HepG2 (cell line): Measurements from ENCODE around the gene ZNF804A. TPM values are rescaled to one million over a fixed set of nuclear protein-coding genes. Genes with fewer than 3 reads are reported as not detected.

Experiments used
- ATAC-seq: fragments of 200-7000 bp; cut with Tn5 transposase; 3 replicates; pipeline ENCODE4 v1.9.1; 2020; ENCODE audit warnings: mild to moderate bottlenecking, moderate library complexity
- BruUV-seq: library from RNA; stranded (reverse); fragments of 400-500 nt; replicated peaks from 2 replicates; lab custom pipeline; 2021; lab: Mats Ljungman, UMichigan
- CTCF ChIA-PET: fragments of 300-600 bp; formaldehyde crosslinking; extraction: SDS; loops from one replicate; lab custom pipeline; 2021; ENCODE audit warnings: low total read pairs, inconsistent platforms, low intra/inter-chr PET ratio; lab: Yijun Ruan, JAX
- POLR2A ChIA-PET: fragments of 350-600 bp; sonication (Branson Sonifier 250); formaldehyde crosslinking; loops from one replicate; lab custom pipeline; 2020; ENCODE audit warnings: antibody characterized with exemption, inconsistent platforms; lab: Yijun Ruan, JAX
- DNase-seq: peaks from one replicate; pipeline ENCODE4 v3.0.0-alpha.2; 2015; ENCODE audit warnings: low spot score
- FAIRE-seq: peaks from 3 replicates; lab custom pipeline; 2011; peaks lifted over from hg19 to GRCh38; lab: Jason Lieb, UNC
- H2AFZ ChIP-seq: one replicate; pipeline ENCODE4 v1.6.1; 2011; ENCODE audit warnings: low read length, inconsistent platforms
- H3K27ac ChIP-seq: fragments of 300-600 bp; 3 replicates; pipeline ENCODE4 v1.8.0; 2011; ENCODE audit warnings: mixed run types, mild to moderate bottlenecking, mixed read lengths, low read length, inconsistent platforms; ENCODE audit not compliant: insufficient read depth; ENCODE audit errors: extremely low read length
- H3K27me3 ChIP-seq, 2 experiments: fragments of 200-600 bp in 1 of 2; 2 replicates in 1 of 2; 3 replicates in 1 of 2; pipeline versions ENCODE4 v1.6.0 to v1.8.0; 2011; ENCODE audit warnings: low read length in 2 of 2, mild to moderate bottlenecking in 2 of 2, moderate library complexity in 2 of 2, inconsistent platforms in 1 of 2; ENCODE audit not compliant: insufficient read depth in 2 of 2, control insufficient read depth in 1 of 2
- H3K36me3 ChIP-seq, 2 experiments: fragments of 200-600 bp in 1 of 2; replicated peaks in 1 of 2; 2 replicates in 1 of 2; 3 replicates in 1 of 2; pipeline versions ENCODE4 v1.5.1 to v1.8.0; 2011; ENCODE audit warnings: low read length in 2 of 2, inconsistent platforms in 1 of 2; ENCODE audit not compliant: insufficient read depth in 2 of 2, control insufficient read depth in 1 of 2
- H3K4me1 ChIP-seq: 2 replicates; pipeline ENCODE4 v1.5.1; 2012; ENCODE audit warnings: low read length, inconsistent platforms; ENCODE audit not compliant: insufficient read depth
- H3K4me2 ChIP-seq: 2 replicates; pipeline ENCODE4 v1.6.0; 2011; ENCODE audit warnings: low read depth, low read length, inconsistent platforms
- H3K4me3 ChIP-seq, 3 experiments: fragments of 200-600 bp in 1 of 3; sonication (generic), shearing (Covaris generic) in 1 of 3; replicated peaks in 1 of 3; 2 replicates each; pipeline ENCODE4 v1.5.1; 2011 to 2016; ENCODE audit warnings: low read length in 3 of 3, inconsistent platforms in 2 of 3, low read depth in 2 of 3, mild to moderate bottlenecking in 2 of 3, control low read depth in 1 of 3, mixed read lengths in 1 of 3; ENCODE audit not compliant: insufficient read depth in 1 of 3
- H3K79me2 ChIP-seq: one replicate; pipeline ENCODE4 v1.6.1; 2011; ENCODE audit warnings: low read length, inconsistent platforms; ENCODE audit not compliant: insufficient read depth
- H3K9ac ChIP-seq: 2 replicates; pipeline ENCODE4 v1.6.0; 2011; ENCODE audit warnings: mild to moderate bottlenecking, low read depth, low read length, inconsistent platforms; ENCODE audit not compliant: insufficient read depth
- H3K9me3 ChIP-seq: 2 replicates; pipeline ENCODE4 v1.5.1; 2012; ENCODE audit warnings: mild to moderate bottlenecking, low read length
- H4K20me1 ChIP-seq: 2 replicates; pipeline ENCODE4 v1.6.0; 2011; ENCODE audit warnings: inconsistent platforms, mild to moderate bottlenecking, low read length, moderate library complexity; ENCODE audit not compliant: insufficient read depth
- CHCHD3 ChIP-seq: sonication (generic); formaldehyde crosslinking; IDR thresholded peaks from 2 replicates; pipeline ENCODE4 v1.8.0; 2022; ENCODE audit warnings: mild to moderate bottlenecking, missing genetic modification reagents, moderate library complexity
- CHD4 ChIP-seq: fragments of 200-600 bp; sonication (generic); IDR thresholded peaks from 2 replicates; pipeline ENCODE4 v1.7.0; 2017; ENCODE audit warnings: mild to moderate bottlenecking, low read length, borderline replicate concordance
- KDM6A ChIP-seq: IDR thresholded peaks from 2 replicates; pipeline ENCODE4 v1.6.1; 2016; ENCODE audit warnings: low read depth
- KMT2A ChIP-seq: sonication (generic); formaldehyde crosslinking; IDR thresholded peaks from 2 replicates; pipeline ENCODE4 v1.4.0; 2020; ENCODE audit warnings: missing genetic modification reagents
- MEF2D ChIP-seq: sonication (generic); formaldehyde crosslinking; IDR thresholded peaks from 2 replicates; pipeline ENCODE4 v1.5.1; 2020; ENCODE audit warnings: mild to moderate bottlenecking, missing genetic modification reagents
- NCOA2 ChIP-seq: sonication (generic); formaldehyde crosslinking; IDR thresholded peaks from 2 replicates; pipeline ENCODE4 v1.8.0; 2022; ENCODE audit warnings: inconsistent platforms
- SOX13 ChIP-seq, 3 experiments: fragments of 450-650 bp in 1 of 3; sonication (generic) in 1 of 3; formaldehyde crosslinking in 1 of 3; IDR thresholded peaks in 2 of 3; conservative IDR thresholded peaks in 1 of 3; 2 replicates each; pipeline versions ENCODE4 v1.5.0 to v1.6.1; 2016 to 2020; ENCODE audit warnings: antibody characterized with exemption in 1 of 3, mild to moderate bottlenecking in 1 of 3, missing compliant biosample characterization in 1 of 3, missing genetic modification reagents in 1 of 3, moderate library complexity in 1 of 3
- SOX6 ChIP-seq, 2 experiments: fragments of 450-650 bp in 1 of 2; sonication (generic) in 1 of 2; formaldehyde crosslinking in 1 of 2; IDR thresholded peaks; 2 replicates each; pipeline versions ENCODE4 v1.4.0 to v1.6.1; 2017 to 2020; ENCODE audit warnings: antibody characterized with exemption in 1 of 2, mild to moderate bottlenecking in 1 of 2, missing genetic modification reagents in 1 of 2
- ZNF33B ChIP-seq: sonication (generic); formaldehyde crosslinking; IDR thresholded peaks from 2 replicates; pipeline ENCODE4 v1.5.1; 2020; ENCODE audit warnings: mild to moderate bottlenecking, missing genetic modification reagents
- ZNF7 ChIP-seq: IDR thresholded peaks from 2 replicates; pipeline ENCODE4 v1.6.1; 2016; ENCODE audit warnings: missing biosample characterization, missing genetic modification reagents
- in situ Hi-C: cut with HindIII; loops from 2 replicates; pipeline ENCODE4 v1.10.0; 2017; ENCODE audit warnings: low pct_unique_long_range_greater_than_20kb; ENCODE audit not compliant: extremely low pct_ligation_motif_present
- intact Hi-C: fragments of 100-400 bp; cut with micrococcal nuclease; formaldehyde crosslinking; loops from one replicate; pipeline ENCODE4 v1.10.0; 2022; ENCODE audit not compliant: unreplicated experiment
- polyA plus RNA-seq, 8 experiments: library from polyadenylated mRNA; depleted of rRNA in 3 of 8; stranded (reverse) in 7 of 8; unstranded in 1 of 8; fragments of >200 nt; fragmentation: Illumina TruSeq in 4 of 8; extraction: Trizol in 4 of 8; gene quantifications; 2 replicates each; pipeline versions ENCODE4 v1.2.1 to v1.2.3, GENCODE V29; 2011 to 2016; ENCODE audit warnings: low read depth in 4 of 8, missing spikeins in 1 of 8, mixed read lengths in 1 of 8; ENCODE audit not compliant: insufficient read depth in 1 of 8
- total RNA-seq, 5 experiments: library from RNA; depleted of rRNA; stranded (reverse); fragments of >200 nt; fragmentation: Illumina TruSeq; extraction: Trizol; gene quantifications; 2 replicates each; pipeline ENCODE4 v1.2.3, GENCODE V29; 2016; ENCODE audit warnings: low read depth in 1 of 5
- TF ChIP-seq, protein P1 (sequence below): sonication (generic); formaldehyde crosslinking; IDR thresholded peaks from 2 replicates; pipeline ENCODE4 v1.5.0; 2020; ENCODE audit warnings: mild to moderate bottlenecking, low read depth, missing genetic modification reagents, borderline replicate concordance
- TF ChIP-seq, protein P2 (sequence below): sonication (generic); formaldehyde crosslinking; IDR thresholded peaks from 2 replicates; pipeline ENCODE4 v1.5.0; 2020; ENCODE audit warnings: mild to moderate bottlenecking, missing genetic modification reagents
- TF ChIP-seq, protein P3 (sequence below): IDR thresholded peaks from 2 replicates; pipeline ENCODE4 v1.6.1; 2016; ENCODE audit warnings: missing biosample characterization, missing genetic modification reagents, low read depth
- TF ChIP-seq, protein P4 (sequence below): sonication (generic); formaldehyde crosslinking; IDR thresholded peaks from 2 replicates; pipeline ENCODE4 v1.4.0; 2020; ENCODE audit warnings: missing genetic modification reagents

The ZNF804A gene
- total and polyA plus RNA-seq, 2 of the 13 experiments (the other 11 are each of a cell fraction or from before 2014, with no cell fraction given), result 0.07 to 0.09 TPM

DNA sequence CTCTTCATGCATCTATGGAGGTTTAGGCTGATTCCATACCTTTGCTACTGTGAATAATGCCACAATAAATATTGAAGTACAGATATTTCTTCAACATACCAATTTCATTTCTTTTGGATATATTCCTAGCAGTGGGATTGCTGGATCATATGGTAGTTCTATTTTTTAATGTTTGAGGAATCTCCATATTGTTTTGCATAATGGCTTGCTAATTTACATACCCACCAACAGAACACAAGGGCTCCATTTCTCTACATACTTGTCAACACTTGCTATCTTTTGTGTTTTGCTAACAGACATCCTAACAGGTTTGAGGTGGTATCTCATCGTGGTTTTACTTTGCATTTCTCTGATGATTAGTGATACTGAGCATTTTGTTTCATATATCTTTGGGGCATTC is 253.2 kb downstream of the ZNF804A start (continued):
- TF ChIP-seq ZNF33B (CRISPR knock-in tag) (no peak), NCOA2 (CRISPR knock-in tag) (no peak), SOX6 (IDR thresholded peaks at IDR 0.05) (no peak), SOX6 (CRISPR knock-in tag; IDR thresholded peaks at IDR 0.05) (no peak)

DNA sequence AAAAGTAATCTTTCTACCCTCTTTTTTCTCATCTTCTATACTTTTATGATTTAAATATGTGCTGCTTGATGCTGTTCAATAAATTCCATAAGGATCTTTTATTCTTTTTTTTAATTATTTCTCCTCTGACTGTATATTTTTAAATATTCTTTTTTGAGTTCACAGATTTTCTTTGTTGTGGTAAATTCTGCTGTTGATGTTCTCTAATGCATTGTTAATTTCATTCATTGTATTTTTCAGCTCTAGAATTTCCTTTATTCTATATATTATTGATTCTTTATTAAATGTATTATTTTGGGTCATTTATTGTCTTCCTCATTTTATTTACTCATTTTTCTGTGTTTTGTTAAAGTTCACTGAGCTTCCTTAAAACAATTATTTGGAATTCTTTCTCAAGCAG is 260.9 kb downstream of the ZNF804A start:
- ChIA-PET CTCF (no interaction called here), POLR2A (no interaction called here)
- no peaks in the 10 kb centered on the region for H3K79me2 ChIP-seq
- FAIRE-seq, result no peak
- H3K4me2 ChIP-seq, result no peak overlapping the region
- H3K9ac ChIP-seq, result no peak overlapping the region
- H3K27me3 ChIP-seq, result no peaks in the 10 kb centered on the region
- no peak overlapping the region for H3K27ac ChIP-seq
- no peak overlapping the region for H2AFZ ChIP-seq
- intact Hi-C loops (no loop called here), in situ Hi-C loops (no loop called here)
- no peaks in the 10 kb centered on the region for H3K36me3 ChIP-seq
- no peak for DNase-seq
- TF ChIP-seq MEF2D (CRISPR knock-in tag) (no peak), SOX13 (IDR thresholded peaks at IDR 0.05) (no peak), SOX13 (CRISPR knock-in tag; conservative IDR thresholded peaks at IDR 0.05 in 1 of 2, IDR thresholded peaks at IDR 0.05 in 1 of 2) (no peak), CHD4 (no peak), KDM6A (CRISPR knock-in tag) (no peak), ZNF7 (no peak), KMT2A (CRISPR knock-in tag) (no peak), CHCHD3 (no peak)
- TF ChIP-seq, protein P1, sequence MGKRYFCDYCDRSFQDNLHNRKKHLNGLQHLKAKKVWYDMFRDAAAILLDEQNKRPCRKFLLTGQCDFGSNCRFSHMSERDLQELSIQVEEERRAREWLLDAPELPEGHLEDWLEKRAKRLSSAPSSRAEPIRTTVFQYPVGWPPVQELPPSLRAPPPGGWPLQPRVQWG (CRISPR knock-in tag), result no peak
- TF ChIP-seq, protein P2, sequence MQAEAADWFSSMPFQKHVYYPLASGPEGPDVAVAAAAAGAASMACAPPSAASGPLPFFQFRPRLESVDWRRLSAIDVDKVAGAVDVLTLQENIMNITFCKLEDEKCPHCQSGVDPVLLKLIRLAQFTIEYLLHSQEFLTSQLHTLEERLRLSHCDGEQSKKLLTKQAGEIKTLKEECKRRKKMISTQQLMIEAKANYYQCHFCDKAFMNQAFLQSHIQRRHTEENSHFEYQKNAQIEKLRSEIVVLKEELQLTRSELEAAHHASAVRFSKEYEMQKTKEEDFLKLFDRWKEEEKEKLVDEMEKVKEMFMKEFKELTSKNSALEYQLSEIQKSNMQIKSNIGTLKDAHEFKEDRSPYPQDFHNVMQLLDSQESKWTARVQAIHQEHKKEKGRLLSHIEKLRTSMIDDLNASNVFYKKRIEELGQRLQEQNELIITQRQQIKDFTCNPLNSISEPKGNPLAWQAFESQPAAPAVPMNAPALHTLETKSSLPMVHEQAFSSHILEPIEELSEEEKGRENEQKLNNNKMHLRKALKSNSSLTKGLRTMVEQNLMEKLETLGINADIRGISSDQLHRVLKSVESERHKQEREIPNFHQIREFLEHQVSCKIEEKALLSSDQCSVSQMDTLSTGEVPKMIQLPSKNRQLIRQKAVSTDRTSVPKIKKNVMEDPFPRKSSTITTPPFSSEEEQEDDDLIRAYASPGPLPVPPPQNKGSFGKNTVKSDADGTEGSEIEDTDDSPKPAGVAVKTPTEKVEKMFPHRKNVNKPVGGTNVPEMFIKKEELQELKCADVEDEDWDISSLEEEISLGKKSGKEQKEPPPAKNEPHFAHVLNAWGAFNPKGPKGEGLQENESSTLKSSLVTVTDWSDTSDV (CRISPR knock-in tag), result no peak
- TF ChIP-seq, protein P3, sequence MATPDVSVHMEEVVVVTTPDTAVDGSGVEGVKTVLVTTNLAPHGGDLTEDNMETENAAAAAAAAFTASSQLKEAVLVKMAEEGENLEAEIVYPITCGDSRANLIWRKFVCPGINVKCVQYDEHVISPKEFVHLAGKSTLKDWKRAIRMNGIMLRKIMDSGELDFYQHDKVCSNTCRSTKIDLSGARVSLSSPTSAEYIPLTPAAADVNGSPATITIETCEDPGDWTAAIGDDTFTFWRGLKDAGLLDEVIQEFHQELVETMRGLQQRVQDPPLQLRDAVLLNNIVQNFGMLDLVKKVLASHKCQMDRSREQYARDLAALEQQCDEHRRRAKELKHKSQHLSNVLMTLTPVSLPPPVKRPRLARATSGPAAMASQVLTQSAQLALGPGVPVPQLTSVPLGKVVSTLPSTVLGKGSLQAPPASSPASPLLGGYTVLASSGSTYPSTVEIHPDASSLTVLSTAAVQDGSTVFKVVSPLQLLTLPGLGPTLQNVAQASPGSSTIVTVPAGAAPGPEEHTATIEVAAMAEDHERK (CRISPR knock-in tag), result no peak
- TF ChIP-seq, protein P4, sequence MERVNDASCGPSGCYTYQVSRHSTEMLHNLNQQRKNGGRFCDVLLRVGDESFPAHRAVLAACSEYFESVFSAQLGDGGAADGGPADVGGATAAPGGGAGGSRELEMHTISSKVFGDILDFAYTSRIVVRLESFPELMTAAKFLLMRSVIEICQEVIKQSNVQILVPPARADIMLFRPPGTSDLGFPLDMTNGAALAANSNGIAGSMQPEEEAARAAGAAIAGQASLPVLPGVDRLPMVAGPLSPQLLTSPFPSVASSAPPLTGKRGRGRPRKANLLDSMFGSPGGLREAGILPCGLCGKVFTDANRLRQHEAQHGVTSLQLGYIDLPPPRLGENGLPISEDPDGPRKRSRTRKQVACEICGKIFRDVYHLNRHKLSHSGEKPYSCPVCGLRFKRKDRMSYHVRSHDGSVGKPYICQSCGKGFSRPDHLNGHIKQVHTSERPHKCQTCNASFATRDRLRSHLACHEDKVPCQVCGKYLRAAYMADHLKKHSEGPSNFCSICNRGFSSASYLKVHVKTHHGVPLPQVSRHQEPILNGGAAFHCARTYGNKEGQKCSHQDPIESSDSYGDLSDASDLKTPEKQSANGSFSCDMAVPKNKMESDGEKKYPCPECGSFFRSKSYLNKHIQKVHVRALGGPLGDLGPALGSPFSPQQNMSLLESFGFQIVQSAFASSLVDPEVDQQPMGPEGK (CRISPR knock-in tag), result no peak
- H3K4me3 ChIP-seq, result no peak overlapping the region
- H3K4me1 ChIP-seq, result no peaks in the 10 kb centered on the region
- ATAC-seq, result no peak
- H3K9me3 ChIP-seq, result peaks cover 62% of the 10 kb centered on the region
- no TSS peak for BruUV-seq
- no peaks in the 10 kb centered on the region for H4K20me1 ChIP-seq
